Erythroblast (primary cell): ENCODE data around the gene TEAD4.

Source experiments
- GATA1 ChIP-seq: IDR thresholded peaks from 2 replicates; pipeline ENCODE4 v1.6.1; 2011; ENCODE audit warnings: low read depth, mild to moderate bottlenecking, control low read depth, low read length, moderate library complexity
- POLR2A ChIP-seq: IDR thresholded peaks from 2 replicates; pipeline ENCODE4 v1.6.1; 2011; ENCODE audit warnings: mild to moderate bottlenecking, low read length

- TF ChIP-seq POLR2A = no peak
- no peak for TF ChIP-seq GATA1
Measured at GRCh38 chr12:2912216-2912575, 47.0 kb upstream of the TEAD4 start.
